TTC549 (cell line): Measurements from ENCODE around the gene DTL.

Source experiments
- FAIRE-seq: peaks from 2 replicates; lab custom pipeline; 2012; peaks lifted over from hg19 to GRCh38; lab: Jason Lieb, UNC

Gene DTL

DNA sequence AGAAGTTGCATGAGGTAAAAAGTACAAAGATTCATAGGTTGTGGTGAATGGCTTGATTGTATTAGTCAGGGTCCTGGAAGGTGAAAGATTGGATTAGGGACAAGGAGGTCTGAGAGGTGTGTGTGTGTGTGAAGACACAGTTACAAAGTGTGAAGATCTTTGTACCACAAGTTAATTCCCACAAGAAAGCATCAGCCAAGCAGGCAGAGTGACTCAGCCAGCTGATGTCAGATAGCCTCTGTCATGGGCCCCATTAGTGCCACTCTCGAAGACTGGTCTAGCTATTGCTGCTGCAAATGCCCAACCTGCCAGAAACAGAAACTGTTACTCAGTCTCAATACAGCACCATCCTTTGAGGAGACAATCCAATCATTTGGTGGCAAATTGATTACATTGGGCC lies 96.5 kb downstream of the DTL start:
- FAIRE-seq: no peak

DNA sequence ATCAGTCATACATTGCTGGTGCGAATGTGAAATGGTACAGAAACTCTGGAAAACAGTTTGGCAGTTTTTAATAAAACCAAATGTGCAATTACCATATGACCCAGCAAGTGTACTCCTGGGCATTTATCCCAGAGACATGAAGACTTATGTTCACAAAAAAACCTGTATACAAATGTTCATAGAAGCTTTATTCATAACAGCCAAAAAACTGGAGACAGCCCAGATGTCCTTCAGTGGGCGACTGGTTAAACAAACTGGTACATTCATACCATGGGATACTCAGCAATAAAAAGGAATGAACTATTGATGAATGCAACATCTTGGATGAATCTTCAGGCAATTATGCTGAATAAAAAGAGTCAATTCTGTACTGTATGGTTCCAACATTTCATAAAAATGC lies 97.8 kb downstream of the DTL start:
- FAIRE-seq: no peak

DNA sequence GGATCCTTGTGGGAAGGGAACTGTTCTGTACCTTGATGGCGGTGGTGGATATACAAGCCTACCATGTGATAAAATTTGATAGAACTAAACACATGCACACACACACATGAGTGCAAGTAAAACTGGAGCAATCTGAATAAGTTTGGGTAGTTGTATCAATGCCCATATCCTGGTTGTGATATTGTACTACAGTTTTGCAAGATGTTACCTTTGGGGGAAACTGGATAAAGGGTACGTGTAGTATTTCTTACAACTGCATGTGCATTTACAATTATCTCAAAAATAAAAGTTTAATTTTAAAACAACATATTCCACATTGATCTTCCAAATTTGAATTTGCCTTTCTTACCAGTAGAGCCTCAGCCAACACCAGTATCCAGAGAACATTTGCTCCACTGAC lies 99.6 kb downstream of the DTL start:
- no peak for FAIRE-seq

DNA sequence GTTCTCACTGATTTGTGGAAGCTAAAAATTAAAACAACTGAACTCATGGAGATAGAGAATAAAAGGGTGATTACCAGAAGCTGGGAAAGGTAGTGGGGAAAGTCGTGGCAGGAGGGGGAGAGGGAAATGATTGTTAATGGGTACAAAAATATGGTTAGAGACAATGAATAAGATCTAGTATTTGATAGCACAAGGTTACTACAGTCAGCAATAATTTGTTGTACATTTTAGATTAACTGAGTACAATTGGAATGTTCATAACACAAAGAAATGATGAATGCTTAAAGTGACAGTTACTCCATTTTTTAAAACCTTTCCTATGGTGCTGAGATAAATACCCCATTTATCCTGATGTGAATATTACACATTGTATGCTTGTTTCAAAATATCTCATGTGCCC lies 102.3 kb downstream of the DTL start:
- no peak for FAIRE-seq

DNA sequence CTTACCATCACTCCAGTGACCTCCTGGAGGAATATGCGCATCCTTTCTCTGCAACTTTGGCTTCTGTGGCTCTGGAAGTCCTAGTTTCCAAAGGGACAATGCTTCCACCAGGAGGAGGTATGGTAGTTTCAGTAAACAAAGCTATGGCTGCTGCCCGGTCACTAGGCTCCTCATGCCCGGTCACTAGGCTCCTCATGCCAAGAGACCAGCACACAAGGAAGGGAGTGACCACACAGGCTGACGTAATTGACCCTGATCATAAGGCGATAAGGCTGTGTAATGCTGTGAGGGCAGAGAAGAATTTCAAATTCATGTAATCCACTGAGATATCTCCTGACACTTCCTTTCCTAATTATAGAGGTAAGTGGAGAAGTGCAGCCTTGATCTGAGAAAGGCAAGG lies 102.9 kb downstream of the DTL start:
- no peak for FAIRE-seq

DNA sequence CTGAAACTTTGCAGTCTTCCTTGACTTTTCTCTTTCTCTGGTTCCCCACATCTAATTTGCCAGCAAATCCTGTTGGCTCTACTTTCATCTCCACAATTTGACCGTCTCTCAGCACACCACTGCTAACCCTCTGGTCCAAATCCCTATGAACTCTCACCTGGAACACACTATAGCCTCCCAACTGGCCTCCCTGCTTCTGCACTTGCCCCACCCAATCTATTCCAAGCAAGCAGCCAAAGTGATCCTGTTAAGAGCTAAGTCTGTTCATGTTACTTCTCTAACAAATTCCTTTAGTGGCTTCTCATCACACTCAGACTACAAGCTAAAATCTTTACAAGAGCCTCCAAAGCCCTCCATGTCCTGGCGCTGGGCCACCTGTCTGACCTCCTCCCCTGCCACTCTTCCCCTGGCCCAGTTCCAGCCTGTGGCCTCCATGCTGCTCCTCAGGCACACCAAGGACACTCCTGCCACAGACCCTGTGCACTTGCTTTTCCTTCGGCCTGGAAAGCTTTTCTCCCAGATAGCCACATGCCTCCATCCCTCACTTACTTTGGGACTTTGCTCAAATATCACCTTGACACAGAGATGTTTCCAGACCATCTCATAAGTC lies 104.1 kb downstream of the DTL start:
- FAIRE-seq: no peak

DNA sequence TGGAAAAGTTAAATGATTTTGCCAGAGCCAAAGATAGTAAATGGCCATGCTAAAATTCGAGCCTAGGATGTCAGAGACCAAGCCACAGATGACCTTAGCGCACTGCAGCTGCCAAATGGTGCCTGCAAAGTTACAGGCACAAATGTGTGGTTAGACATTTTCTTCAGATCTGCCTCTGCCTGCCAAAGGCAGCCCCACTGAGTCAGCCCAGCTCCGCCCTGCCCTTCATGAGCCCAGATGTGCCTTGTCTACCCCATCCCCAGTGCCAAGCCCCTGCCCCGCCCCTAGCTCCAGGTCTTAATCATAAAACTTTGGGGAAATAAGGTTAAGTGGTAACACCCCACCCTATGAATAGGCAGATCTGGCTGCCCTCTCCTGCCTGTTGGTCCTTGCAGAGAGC lies 105.9 kb downstream of the DTL start:
- FAIRE-seq: no peak

DNA sequence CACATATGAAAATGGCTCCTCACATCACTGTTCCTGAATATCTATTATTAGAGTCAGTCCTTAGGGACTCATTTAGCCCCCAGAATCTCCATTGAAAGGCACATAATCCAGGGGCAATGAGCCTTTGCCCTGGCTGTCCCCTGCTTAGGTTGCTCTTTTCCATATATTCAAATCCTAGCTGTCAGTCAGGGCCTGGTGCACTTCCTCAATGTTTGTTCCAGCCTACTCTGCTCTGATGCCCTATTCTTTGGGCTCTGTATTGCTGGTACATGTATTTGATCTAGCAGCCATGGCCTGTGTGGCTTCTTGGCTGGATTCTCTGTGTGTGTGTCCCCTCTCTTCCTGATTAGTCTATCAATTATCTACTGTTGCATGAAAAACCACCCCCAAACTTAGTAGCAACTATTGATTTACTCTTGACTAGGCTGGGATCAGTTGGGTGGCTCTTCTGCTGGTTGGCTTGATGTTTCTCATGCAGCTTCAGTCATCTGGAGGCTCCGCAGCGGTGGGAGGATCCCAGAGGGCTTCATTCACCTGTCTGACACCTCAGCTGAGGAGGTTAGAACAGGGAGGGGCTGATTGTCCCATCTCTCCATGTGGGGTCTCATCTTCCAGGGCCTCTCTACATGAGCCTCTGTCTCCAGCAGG lies 107.5 kb downstream of the DTL start:
- no peak for FAIRE-seq

DNA sequence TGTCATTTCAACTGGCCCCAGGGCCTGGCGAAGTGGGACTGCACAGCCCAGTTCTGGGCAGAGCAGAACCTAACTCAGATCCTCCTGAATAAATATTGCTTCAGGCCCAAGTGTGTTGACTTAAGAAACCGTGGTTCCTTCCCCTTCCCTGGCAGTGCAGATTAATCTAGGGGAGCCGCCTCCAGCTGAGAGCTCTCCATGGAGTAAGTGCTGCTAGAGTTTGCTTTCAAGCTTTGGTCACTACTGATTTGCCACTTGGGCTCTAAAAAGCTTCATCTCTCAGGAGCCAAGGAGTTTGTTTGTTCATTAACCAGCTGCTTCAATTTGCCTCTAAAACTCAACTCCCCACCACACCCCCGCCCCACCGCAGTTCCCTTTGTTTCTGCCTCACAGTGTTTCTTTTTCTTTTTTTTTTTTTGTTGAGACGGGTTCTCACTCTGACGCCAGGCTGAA lies 112.1 kb downstream of the DTL start:
- FAIRE-seq: no peak

DNA sequence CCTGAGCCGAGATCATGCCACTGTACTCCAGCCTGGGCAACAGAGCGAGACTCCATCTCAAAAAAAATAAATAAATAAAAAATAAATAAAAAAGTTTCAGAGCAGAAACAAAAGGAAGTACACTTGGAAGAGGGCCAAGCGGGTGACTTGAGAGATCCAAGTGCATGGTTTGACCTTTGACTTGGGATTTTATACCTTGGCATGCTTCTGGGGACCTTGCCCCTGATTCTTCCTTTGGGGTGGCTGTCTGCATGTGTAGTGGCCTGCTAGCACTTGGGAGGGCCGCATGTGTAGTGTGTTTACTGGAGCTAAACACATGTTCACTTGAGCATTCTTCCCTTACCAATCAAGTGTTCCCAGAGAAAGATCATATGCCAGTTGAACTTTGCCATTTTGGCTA lies 114.0 kb downstream of the DTL start:
- no peak for FAIRE-seq

DNA sequence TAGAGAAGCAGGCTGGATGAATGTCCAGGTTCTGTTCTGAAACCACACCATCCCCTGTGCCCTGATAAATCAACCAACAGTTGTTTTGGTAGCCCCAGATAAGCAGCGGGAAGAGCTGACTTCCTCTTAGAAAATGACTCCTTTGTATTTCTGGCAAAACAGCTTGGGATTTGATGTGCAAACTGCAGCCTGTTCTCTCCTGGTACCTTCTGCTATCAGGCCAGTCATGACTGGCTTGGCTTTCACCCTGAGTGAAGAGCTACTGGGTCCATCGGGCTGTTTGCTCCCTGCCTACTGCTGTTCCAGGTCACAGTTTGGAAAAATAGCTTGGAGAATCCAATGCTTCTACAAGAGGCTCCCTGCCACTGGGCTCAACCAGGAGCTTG lies 116.8 kb downstream of the DTL start:
- no peak for FAIRE-seq

DNA sequence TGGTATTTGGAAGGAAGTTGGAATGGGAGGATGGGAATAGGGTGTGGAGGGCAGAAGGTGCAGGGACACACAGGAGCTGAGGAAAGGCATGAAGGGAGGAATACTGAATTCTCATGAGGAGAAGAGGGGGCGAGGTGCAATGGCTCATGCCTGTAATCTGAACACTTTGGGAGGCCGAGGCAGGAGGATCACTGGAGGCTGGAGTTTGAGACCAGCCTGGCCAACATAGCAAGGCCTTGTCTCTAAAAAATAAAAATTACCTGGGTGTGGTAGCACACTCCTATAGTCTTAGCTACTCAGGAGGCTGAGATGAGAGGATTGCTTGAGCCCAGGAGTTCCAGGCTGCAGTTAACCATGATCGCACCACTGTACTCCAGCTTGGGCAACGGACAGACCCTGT lies 117.3 kb downstream of the DTL start:
- no peak for FAIRE-seq

DNA sequence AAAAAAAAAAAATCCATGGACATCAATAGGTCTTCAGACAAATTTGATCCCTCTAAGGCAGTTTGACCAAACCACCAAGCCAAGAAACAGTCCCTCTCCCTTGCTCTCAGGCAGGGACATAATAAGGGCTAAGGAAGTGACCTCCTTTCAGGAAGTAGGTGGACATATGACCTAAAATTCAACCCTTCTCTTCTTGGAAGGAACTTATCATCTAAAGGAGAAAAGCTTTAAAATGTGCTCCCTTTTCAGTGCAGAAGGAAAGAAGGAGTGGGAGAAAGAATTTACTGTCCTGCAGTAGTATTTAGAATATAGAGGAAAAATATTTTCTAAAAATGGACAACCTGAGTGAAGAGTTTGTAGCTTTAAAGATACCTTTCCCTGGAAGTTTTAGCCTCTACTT lies 118.1 kb downstream of the DTL start:
- FAIRE-seq: no peak
